HepG2 (cell line): ENCODE measurements around the gene MTHFS. TPM values are rescaled to one million over a fixed set of nuclear protein-coding genes. Genes with fewer than 3 reads are reported as not detected.

Experiments used
- ELF3 ChIP-seq: IDR thresholded peaks from 2 replicates; pipeline ENCODE4 v1.6.1; 2016; ENCODE audit warnings: missing genetic modification reagents, missing compliant biosample characterization
- FOSL2 ChIP-seq: sonication (generic); formaldehyde crosslinking; IDR thresholded peaks from 2 replicates; pipeline ENCODE4 v1.4.0; 2020; ENCODE audit warnings: missing genetic modification reagents
- GATA4 ChIP-seq: sonication (generic); IDR thresholded peaks from 2 replicates; pipeline ENCODE4 v1.6.1; 2016; ENCODE audit warnings: antibody characterized with exemption, low read depth, borderline replicate concordance
- IRF1 ChIP-seq: sonication (generic); formaldehyde crosslinking; IDR thresholded peaks from 2 replicates; pipeline ENCODE4 v1.4.0; 2020; ENCODE audit warnings: low read depth, mild to moderate bottlenecking, missing genetic modification reagents
- MED13 ChIP-seq: sonication (generic); formaldehyde crosslinking; IDR thresholded peaks from 2 replicates; pipeline ENCODE4 v1.5.0; 2020; ENCODE audit warnings: missing genetic modification reagents
- POLR2G ChIP-seq: fragments of 200-400 bp; formaldehyde crosslinking; IDR thresholded peaks from 2 replicates; pipeline ENCODE4 v1.6.1; 2018; ENCODE audit warnings: mild to moderate bottlenecking, low read depth, low read length, moderate library complexity
- PRDM15 ChIP-seq: sonication (generic); formaldehyde crosslinking; IDR thresholded peaks from 2 replicates; pipeline ENCODE4 v1.4.0; 2020; ENCODE audit warnings: missing genetic modification reagents
- RFXAP ChIP-seq: sonication (generic); formaldehyde crosslinking; IDR thresholded peaks from 2 replicates; pipeline ENCODE4 v1.4.0; 2020; ENCODE audit warnings: missing genetic modification reagents, borderline replicate concordance
- TEAD2 ChIP-seq: sonication (generic); formaldehyde crosslinking; IDR thresholded peaks from 2 replicates; pipeline ENCODE4 v1.9.0; 2021; ENCODE audit warnings: missing genetic modification reagents
- TIGD3 ChIP-seq: sonication (generic); formaldehyde crosslinking; IDR thresholded peaks from 2 replicates; pipeline ENCODE4 v1.5.1; 2020; ENCODE audit warnings: mild to moderate bottlenecking, missing genetic modification reagents, borderline replicate concordance
- ZBTB26 ChIP-seq: IDR thresholded peaks from 2 replicates; pipeline ENCODE4 v1.6.1; 2016; ENCODE audit warnings: missing compliant biosample characterization, missing genetic modification reagents, borderline replicate concordance
- ZFP36L1 ChIP-seq: sonication (generic); formaldehyde crosslinking; IDR thresholded peaks from 2 replicates; pipeline ENCODE4 v1.8.0; 2022; ENCODE audit warnings: mild to moderate bottlenecking, missing genetic modification reagents, moderate library complexity
- ZFP82 ChIP-seq: sonication (generic); formaldehyde crosslinking; IDR thresholded peaks from 2 replicates; pipeline ENCODE4 v1.5.1; 2020; ENCODE audit warnings: mild to moderate bottlenecking, missing genetic modification reagents, borderline replicate concordance
- ZMYM4 ChIP-seq: sonication (generic); formaldehyde crosslinking; IDR thresholded peaks from 2 replicates; pipeline ENCODE4 v1.8.1; 2023; ENCODE audit warnings: mild to moderate bottlenecking, missing genetic modification reagents
- ZNF274 ChIP-seq: sonication (generic); formaldehyde crosslinking; IDR thresholded peaks from 2 replicates; pipeline ENCODE4 v1.5.1; 2020; ENCODE audit warnings: mild to moderate bottlenecking, missing genetic modification reagents
- ZNF431 ChIP-seq: sonication (generic); formaldehyde crosslinking; IDR thresholded peaks from 2 replicates; pipeline ENCODE4 v1.9.0; 2022; ENCODE audit warnings: missing genetic modification reagents, low read depth, mild to moderate bottlenecking, borderline replicate concordance
- ZNF530 ChIP-seq: sonication (generic); formaldehyde crosslinking; IDR thresholded peaks from 2 replicates; pipeline ENCODE4 v1.5.0; 2020; ENCODE audit warnings: low read depth, mild to moderate bottlenecking, missing genetic modification reagents
- ZNF7 ChIP-seq: IDR thresholded peaks from 2 replicates; pipeline ENCODE4 v1.6.1; 2016; ENCODE audit warnings: missing biosample characterization, missing genetic modification reagents
- ZNF776 ChIP-seq: sonication (generic); formaldehyde crosslinking; IDR thresholded peaks from 2 replicates; pipeline ENCODE4 v1.4.0; 2020; ENCODE audit warnings: mild to moderate bottlenecking, missing genetic modification reagents
- ZSCAN12 ChIP-seq: sonication (generic); formaldehyde crosslinking; IDR thresholded peaks from 2 replicates; pipeline ENCODE4 v1.9.0; 2021; ENCODE audit warnings: mild to moderate bottlenecking, missing genetic modification reagents
- ZSCAN31 ChIP-seq: sonication (generic); formaldehyde crosslinking; IDR thresholded peaks from 2 replicates; pipeline ENCODE4 v1.5.0; 2020; ENCODE audit warnings: low read depth, mild to moderate bottlenecking, missing genetic modification reagents
- polyA plus RNA-seq, 8 experiments: library from polyadenylated mRNA; depleted of rRNA in 3 of 8; stranded (reverse) in 7 of 8; unstranded in 1 of 8; fragments of >200 nt; fragmentation: Illumina TruSeq in 4 of 8; extraction: Trizol in 4 of 8; gene quantifications; 2 replicates each; pipeline versions ENCODE4 v1.2.1 to v1.2.3, GENCODE V29; 2011 to 2016; ENCODE audit warnings: low read depth in 4 of 8, missing spikeins in 1 of 8, mixed read lengths in 1 of 8; ENCODE audit not compliant: insufficient read depth in 1 of 8
- total RNA-seq, 5 experiments: library from RNA; depleted of rRNA; stranded (reverse); fragments of >200 nt; fragmentation: Illumina TruSeq; extraction: Trizol; gene quantifications; 2 replicates each; pipeline ENCODE4 v1.2.3, GENCODE V29; 2016; ENCODE audit warnings: low read depth in 1 of 5

Gene MTHFS
- total and polyA plus RNA-seq, 2 of the 13 experiments (the other 11 are each of a cell fraction or from before 2014, with no cell fraction given): 37.0 to 49.7 TPM

- TF ChIP-seq IRF1 (CRISPR knock-in tag): 0 out of 2 replicates have a peak, but pooled peaks have one; percentile 72
- TF ChIP-seq ZSCAN12: peak; percentile 96
- no peak; the same call in 1 of the 2 replicates for TF ChIP-seq ZNF530
- 0 out of 2 replicates have a peak, but pooled peaks have one; percentile 51 for TF ChIP-seq ZNF431
- peak; percentile 84 for TF ChIP-seq TEAD2
- peak; percentile 84 for TF ChIP-seq RFXAP (CRISPR knock-in tag)
- peak; percentile 66; the same call in 1 of the 2 replicates for TF ChIP-seq PRDM15
- TF ChIP-seq ZSCAN31 (CRISPR knock-in tag): peak; percentile 86
- TF ChIP-seq ZNF776 (CRISPR knock-in tag): peak; percentile 87; the same call in 1 of the 2 replicates
- TF ChIP-seq TIGD3: peak; percentile 66; the same call in 1 of the 2 replicates
- peak; percentile 93 for TF ChIP-seq MED13 (CRISPR knock-in tag)
- TF ChIP-seq ZBTB26: no peak
- peak; percentile 75 for TF ChIP-seq ZNF274
- TF ChIP-seq ELF3 (CRISPR knock-in tag): peak; percentile 64; the same call in 1 of the 2 replicates
- TF ChIP-seq FOSL2 (CRISPR knock-in tag): peak; percentile 39
- peak; percentile 79 for TF ChIP-seq ZMYM4
- TF ChIP-seq ZFP36L1 (CRISPR knock-in tag): peak; percentile 91
- peak; percentile 72; the same call in 1 of the 2 replicates for TF ChIP-seq GATA4
- peak; percentile 98 for TF ChIP-seq POLR2G
- TF ChIP-seq ZNF7 (CRISPR knock-in tag): no peak
- peak; percentile 99 for TF ChIP-seq ZFP82
Observed at GRCh38 chr15:79896634-79897379, at the start of gene MTHFS (continued).
